Neural progenitor cell (in vitro differentiated cells): ENCODE data around the gene IPO8.

Source experiments
- CTCF ChIP-seq: fragments of 200-600 bp; sonication (generic); IDR thresholded peaks from 2 replicates; pipeline ENCODE4 v1.5.1; 2017; ENCODE audit warnings: antibody characterized with exemption, mild to moderate bottlenecking
- EZH2 ChIP-seq: fragments of 200-600 bp; sonication (generic); IDR thresholded peaks from 2 replicates; pipeline ENCODE4 v1.6.1; 2017; ENCODE audit warnings: antibody characterized with exemption, mild to moderate bottlenecking, moderate library complexity
- EZH2phosphoT487 ChIP-seq: fragments of 200-600 bp; sonication (generic); IDR thresholded peaks from 2 replicates; pipeline ENCODE4 v1.6.1; 2017; ENCODE audit warnings: antibody characterized with exemption

GRCh38 chr12:30696486-30696885 lies 817 bp upstream of the IPO8 start:
- TF ChIP-seq CTCF, result no peak
- no peak for TF ChIP-seq EZH2
- TF ChIP-seq EZH2phosphoT487, result no peak
